NCI-H2171 treated with DMSO at 0.1 percent for 48 hours (cell line): ENCODE measurements around the gene FAHD2A.
A peak's percentile ranks its signal among the peaks of the same experiment; 100 is the strongest.
"Not testable (repeated sequence)": the region's sequence is repeated elsewhere in the genome, so short reads cannot be mapped to it uniquely, and the experiment has no call there.

Experiments used
- DNase-seq: peaks from one replicate; lab custom pipeline; 2025; lab: John Stamatoyannopoulos, UW

The FAHD2A gene, protein sequence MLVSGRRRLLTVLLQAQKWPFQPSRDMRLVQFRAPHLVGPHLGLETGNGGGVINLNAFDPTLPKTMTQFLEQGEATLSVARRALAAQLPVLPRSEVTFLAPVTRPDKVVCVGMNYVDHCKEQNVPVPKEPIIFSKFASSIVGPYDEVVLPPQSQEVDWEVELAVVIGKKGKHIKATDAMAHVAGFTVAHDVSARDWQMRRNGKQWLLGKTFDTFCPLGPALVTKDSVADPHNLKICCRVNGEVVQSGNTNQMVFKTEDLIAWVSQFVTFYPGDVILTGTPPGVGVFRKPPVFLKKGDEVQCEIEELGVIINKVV

DNA sequence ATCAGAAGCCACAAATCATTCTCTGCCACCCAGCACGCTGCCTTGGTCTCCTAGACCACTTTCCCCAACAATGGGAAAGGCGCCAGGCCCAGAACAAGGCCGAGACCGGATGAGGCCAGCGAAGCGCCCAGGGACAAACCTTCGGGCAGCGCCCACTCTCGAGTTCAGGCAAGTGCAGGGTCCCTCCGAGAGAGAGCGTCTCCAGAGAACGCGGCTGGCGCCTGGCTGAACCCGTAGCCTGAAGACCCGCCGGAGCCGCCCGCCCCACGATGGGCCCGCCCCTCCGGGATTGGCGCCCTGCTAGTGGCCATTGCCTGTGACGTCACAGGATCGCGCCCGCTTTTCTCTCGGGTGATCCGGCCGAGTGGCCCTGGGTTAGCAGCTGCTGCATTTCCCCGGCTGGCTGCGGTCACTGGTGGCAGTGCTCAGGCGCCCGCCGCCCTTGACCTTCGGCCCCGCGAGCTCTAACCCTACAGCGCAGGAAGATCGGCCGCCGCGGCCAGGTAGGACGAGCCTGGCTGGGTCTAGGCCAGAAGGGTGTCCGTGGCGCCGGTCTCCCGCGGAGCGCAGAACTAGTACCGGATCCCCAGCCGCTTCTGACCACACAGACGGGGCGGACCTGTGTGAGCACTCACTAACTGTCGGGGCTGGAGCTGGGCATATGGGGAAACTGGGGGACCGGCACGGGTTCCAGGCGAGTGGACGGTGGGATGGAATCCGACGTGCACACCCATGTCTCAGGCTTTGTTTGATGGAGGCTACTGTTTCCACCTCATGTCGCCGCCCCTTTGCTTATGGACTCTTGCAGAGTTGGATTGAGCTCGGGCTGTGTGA lies at the start of gene FAHD2A:
Gene FAHD2A, plus strand, starts transcription at position 339 of the 834 bp plus-strand sequence. CDS start 2,851 bp downstream, outside the sequence.
- peak; percentile 88 for DNase-seq

DNA sequence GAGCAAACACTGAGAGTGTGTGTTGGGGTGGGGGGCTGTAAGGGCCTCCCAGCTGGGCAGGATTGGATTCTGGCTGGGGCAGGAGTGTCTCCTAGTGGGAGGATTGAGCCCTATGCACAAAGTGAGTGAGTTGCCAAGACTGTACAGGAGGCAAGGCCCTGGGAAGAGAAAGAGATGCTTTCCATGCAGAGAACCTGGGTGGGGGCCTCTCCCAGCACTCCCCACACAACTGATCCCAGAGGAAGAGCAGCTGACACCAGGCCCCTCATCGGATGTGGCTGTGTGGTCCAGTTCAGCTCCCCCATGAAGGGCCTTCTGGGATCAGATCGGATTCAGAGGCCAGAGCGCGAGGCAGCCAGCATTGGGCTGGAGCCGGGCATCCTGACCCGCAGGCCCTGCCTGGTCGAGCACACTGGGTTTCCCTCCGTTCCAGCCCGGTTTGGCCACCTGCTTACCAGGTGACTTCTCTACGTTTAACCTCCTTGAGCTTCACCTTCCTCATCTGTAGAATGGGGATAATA lies 49.4 kb upstream of the FAHD2A start:
- no peak for DNase-seq

DNA sequence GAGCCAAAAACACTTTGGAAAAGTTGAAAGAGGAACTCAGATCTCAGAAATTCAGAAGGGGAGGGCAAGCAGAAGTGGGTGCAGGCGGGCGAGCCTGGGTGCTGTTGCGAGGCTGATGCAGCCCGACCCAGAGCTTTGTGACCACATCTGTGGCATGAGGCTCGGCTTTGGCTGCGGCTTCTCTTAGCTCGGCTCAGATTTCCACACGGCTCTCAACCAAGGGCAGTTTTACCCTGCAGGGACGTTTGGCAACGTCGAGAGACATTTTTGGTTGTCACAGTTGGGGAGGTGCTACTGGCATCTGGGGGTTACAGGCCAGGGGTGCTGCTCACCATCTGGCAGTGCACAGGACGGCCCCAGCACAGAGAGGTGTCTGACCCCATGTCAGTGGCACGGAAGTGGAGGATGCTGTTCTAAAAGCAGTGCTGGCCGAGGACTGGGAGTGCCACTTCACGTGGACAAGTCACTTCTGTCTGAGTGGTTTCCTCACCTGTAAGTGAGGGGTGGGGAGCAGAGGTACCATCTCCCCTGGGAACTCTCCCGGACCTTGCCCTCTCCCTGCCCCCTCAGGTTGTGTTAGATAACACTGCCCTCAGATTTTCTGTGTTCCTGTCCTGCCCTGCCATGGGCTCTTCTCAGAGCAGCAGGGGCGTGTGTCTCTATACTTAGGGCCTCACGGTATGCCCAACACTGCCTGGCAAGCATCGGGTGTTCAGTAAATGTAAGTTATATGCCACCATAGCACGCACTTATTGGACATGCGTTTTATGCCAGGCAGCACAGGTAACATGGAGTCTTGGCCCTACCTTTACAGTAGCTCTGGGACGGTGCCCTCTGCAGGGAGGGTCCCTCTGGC lies 48.7 kb upstream of the FAHD2A start:
- no peak for DNase-seq

DNA sequence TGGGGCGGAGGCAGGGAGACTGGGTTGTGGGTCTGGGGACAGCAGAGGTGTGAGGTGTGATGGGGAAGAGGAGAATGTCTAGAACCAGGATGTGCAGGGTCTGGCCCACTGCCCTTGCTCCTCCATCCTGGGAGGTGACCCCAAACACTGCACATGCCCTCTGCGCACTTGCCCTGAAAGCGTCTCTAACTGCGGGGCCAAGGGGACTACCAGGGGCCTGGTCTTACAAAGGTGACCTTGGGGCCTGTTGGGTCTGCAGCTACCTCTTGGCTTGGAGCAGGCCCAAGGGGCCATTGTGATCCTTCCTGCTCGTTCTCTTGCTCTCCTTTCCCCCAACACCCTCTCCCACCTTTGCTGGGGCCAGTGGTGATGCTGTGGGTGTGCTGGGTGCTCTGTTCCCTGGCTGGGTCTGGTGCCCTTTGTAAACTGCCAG lies 48.0 kb upstream of the FAHD2A start:
- no peak for DNase-seq

DNA sequence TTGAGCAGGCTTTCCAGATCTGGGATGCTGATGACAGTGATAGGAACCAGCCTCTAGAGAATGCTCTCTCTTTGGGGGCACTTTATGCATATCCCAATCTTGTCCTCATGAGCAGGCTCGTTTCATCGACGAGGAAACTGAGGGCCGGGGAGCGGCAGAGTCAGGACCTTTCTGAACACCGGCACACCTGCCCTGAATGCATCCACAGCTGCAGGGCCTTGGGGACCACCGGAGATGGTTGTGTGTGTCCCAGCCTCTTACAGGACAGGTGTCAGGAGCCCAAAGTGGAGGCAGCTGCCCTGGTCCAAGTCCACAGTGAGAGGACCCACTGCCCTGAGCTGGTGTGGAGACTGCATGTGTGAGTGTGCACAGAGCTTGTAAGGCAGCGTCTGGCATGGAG lies 47.6 kb upstream of the FAHD2A start:
- DNase-seq = no peak

DNA sequence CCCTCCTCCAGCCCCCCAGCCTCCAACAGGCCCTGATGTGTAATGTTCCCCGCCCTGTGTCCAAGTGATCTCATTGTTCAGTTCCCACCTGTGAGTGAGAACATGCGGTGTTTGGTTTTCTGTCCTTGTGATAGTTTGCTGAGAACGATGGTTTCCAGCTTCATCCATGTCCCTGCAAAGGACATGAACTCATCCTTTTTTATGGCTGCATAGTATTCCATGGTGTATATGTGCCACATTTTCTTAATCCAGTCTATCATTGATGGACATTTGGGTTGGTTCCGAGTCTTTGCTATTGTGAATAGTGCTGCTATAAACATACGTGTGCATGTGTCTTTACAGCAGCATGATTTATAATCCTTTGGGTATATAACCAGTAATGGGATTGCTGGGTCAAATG lies 47.0 kb upstream of the FAHD2A start:
- not testable (repeated sequence) for DNase-seq

DNA sequence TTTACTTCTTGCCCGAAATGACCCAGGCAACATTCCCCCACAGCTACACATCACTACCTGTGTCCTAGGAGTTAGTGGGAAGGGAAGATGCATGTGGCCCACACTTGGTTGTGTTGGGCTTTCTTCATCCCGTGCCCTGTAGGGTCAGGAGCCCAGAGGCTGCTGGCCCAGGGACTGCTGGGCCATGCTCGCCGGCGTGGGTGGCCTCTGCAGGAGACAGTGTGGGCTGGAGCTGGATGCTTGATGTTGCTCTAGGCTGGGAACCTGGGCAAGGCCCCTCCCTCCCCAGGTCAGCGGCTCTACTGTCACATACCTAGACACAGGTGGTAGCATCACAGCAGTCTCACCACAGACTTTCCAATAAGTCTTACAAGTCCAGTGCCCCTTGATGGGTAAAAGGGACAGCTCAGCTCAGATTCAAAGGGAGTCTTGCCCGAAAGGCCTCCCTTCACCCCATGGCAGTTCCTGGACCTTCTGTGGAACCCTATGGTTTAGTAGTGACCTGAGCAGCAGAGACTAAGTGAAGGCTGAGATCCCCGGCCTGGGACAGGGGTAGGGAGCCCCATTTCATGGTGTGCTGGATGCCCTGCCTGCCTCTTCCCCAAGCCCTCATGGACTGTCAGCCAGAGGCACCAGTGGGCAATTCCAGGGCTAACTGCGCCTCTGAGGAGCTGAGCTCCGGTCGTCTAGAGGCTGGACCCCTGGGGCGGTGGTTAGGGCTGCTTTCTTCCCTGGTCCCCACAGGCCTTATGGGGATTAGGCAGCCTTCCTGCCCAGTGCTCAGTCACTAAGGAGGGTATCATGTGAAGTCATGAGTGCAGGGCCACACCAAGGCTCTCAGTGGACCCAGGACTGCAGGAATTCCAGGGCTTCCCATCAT lies 45.4 kb upstream of the FAHD2A start:
- no peak for DNase-seq

DNA sequence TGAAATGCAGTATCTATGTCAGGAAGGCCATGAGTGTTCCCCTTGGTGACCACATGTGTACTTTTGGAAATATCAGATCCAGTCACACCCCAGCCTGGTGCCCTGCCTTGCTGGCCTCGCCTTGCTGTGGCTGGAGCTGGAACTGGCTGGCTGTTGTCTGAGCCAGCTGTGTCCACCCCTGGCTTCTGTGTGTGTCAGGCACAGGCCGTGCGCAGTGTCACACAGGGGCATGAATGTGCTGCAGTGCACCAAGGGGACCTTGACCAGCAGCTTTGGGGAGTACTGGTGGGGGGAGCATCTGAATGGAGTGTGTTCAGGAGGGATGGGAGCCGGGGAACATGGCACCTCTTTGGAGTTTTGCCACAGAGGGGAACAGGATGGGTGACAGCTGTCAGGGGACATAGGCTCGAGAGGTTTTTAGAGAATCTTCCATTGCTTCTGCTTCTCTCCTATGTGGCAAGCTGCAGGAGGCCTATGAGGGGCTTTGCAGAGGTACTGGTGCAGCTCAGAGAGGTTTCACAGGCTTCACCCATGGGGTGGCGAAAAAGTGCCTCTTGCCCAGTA lies 44.7 kb upstream of the FAHD2A start:
- no peak for DNase-seq

DNA sequence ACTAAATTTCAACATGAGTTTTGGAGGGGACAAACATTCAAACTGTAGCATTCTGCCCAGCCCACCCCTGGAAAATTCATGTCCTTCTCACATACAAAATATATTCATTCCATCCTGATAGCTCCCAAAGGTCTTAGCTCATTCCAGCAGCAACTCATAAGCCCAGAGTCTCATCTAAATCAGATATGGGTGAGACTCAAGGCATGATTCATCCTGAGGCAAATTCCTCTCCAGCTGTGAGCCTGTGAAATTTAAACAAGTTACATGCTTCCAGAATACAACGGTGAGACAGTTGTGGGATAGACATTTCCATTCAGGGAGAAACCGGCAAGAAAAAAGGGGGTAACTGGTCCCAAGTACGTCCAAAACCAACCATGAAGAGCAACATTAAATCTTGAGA lies 43.5 kb upstream of the FAHD2A start:
- no peak for DNase-seq

DNA sequence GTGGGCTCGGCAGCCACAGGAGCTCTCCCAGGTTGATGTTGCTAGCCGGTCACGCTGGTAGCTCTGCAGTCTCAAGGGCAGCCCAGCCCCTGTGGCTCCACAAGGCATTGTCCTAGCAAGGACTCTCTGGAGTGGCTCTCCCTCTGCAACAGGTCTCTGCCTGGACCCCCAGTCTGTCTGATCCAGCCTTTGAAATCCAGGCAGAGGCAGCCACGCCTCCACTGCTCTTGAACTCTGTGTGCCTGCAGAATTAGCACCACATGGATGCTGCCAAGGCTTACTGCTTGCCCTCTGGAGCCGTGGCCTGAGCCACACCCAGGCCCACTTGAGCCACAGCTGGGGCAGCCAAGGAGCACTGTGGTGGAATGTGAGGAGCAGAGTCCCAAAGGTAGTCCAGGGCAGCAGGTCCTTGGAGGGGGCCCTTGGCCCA lies 43.0 kb upstream of the FAHD2A start:
- no peak for DNase-seq

DNA sequence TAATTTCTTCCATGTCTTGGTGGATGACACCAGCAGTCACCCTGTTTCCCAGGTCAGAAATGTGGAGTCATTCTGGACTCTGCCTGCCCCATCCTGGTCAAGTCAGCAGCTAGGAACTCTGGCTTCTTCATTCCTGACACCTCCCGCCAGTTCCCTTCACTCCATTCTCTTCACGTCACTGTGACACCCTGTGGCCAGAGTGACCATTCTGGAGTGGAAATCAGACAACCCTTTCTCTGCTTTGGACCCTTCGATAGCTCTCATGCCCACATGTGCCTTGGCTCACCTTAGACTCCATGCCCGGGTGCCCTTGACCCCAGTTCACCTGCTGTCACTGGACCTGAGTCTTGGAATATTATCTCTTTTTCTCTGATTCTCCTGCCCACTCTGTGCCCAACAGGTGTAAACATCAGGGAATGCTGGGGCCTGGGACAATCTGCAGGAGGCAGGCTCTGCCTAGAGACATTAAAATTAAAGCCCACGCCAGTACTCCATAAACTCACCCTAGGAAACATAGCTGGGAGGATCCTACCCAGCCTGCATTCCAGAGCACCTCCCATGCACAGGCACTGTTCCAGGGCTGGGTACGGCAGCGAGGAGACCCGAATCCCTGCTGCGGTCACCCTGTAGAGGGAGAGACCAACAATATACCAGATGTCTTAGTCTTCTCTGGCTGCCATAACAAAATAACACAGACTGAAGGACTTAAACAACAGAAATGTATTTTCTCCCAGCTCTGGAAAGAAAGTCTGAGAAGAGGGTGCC lies 41.1 kb upstream of the FAHD2A start:
- no peak for DNase-seq

DNA sequence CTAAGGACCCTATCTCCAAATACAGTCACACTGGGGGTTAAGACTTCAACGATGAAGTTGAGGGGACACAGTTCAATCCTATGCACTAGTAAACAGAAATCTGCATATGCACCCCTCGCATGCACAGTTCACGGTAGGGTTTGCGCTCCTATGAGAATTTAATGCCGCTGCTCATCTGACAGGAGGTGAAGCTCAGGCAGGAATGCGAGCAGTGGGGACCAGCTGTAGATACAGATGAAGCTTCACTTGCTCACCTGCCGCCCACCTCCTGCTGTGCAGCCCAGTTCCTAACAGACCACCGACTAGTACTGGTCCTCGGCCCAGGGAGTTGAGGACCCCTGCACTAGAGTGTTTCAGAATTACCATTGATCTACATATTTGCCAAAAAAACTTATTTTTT lies 40.0 kb upstream of the FAHD2A start:
- no peak for DNase-seq

DNA sequence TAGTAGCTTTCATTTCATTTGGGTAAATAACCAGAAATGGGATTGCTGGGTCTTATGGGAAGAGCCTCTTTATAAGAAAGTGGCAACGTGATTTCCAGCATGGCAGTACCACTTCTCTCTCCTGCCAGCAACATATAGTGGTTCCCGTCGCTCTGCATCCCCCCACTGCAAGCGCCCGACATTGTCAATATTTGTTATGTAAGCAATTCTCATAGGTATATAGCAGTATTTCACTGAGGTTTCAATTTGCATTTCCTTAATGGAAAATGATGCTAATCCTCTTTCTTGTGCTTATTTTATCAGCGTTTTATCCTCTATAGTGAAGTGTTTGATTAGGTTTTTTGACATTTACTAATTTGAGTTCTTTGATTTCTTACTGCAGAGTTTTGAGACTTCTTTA lies 36.0 kb upstream of the FAHD2A start:
- DNase-seq = no peak

DNA sequence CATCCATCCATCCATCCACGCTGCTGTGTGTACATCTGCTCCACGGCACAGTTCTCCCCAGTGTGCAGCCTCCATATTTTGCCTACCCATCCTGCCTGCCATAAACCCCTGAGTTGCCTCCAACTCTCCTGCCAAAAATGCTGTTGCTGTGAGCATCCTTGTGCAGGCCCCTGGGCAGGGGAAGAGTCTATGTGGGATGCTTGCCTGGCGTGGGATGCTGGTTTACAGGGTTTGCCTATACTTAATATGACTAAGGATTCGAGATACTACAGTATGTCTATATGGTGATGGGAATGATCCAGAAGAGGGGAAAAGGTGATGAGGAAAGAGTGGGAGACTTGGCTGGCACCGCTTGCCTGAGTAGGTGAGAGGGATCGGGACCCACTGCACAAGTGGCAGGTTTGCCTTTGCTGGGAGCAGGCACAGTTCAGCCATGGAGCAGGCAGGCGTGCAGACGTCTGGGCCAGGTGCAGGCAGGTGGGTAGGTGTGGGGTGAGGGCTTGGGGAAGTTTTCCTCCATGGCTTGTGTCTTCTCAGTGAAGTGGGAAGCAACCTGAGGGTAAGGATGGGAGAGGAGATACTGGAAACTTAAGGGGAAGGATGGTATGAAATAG lies 30.2 kb upstream of the FAHD2A start:
- DNase-seq = no peak

DNA sequence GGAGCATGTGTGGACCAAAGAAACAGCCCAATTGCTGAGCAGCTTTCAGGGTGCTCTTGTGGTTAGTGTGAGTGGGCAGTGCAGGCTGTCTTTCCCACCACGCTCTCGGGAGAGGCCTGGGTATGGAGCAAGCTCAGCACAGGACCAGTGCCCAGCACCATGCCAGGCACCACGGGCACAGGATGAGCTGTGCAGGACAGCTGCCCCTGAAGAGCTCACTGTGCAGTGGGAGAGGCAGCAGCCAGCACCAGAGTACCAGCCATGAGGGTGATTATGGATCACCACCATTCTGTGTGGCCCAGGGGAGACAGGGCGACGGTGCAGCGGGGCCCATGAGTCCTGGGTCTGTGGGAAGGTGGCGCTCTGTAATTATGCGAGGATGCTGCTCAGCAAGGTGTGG lies 29.7 kb upstream of the FAHD2A start:
- DNase-seq = no peak

DNA sequence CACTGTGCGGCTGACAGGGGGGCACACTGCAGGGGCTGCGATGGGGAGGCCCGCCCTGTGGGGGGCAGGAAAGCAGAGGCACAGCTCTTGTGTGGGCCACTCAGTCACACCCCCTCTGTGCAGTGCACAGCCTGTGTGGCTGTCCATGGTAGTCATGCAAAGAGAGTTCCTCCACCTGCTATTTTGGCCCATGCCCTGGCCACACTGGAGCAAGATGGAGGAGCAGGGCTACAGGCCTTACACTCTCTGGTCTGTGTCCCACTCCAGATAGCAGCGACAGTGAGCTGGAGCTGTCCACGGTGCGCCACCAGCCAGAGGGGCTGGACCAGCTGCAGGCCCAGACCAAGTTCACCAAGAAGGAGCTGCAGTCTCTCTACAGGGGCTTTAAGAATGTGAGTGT lies 28.5 kb upstream of the FAHD2A start:
- DNase-seq = no peak

DNA sequence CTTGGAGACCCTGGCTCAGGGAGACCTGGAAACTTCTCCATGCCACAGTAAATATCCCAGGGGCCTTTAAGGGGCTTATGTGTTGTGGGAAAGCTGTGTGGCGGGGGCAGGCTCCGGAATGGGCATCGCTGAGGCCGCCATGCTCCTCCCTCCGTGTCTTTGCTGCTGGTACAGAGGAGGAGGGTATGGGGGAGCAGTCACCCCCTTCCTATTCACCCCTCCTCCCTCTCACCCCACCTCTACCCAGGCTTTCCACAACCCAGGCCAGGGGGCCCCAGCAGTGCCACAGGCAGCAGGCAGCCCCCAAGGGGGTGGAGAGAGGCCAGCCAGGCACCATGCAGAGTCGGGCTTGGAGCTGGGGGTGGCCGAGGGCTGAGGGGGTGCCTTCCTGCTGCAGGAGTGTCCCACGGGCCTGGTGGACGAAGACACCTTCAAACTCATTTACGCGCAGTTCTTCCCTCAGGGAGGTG lies 28.0 kb upstream of the FAHD2A start:
- DNase-seq = no peak

DNA sequence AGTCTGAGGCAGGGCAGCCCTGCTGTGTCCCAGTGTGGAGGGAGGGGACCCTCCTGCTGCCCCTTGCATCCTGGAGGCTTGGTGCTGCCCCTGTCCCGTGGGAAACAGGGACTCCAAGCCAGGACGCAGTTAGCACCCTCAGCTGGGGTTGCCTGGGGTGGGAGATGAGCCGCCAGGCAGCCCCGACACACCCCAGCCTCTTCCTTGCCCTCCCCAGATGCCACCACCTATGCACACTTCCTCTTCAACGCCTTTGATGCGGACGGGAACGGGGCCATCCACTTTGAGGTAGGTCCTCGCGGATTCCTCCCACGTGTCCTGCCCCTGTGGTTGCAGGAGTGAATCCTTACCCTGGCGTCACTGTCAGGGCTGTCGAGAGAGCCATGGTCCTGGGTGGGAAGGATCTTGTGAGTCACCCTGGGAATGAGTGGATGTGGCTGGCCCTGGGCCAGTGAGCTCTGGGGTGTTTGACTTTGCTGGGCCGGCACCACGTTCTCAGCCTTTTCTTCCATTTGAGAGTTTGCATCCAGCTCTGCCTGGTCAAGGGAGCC lies 27.5 kb upstream of the FAHD2A start:
- no peak for DNase-seq

DNA sequence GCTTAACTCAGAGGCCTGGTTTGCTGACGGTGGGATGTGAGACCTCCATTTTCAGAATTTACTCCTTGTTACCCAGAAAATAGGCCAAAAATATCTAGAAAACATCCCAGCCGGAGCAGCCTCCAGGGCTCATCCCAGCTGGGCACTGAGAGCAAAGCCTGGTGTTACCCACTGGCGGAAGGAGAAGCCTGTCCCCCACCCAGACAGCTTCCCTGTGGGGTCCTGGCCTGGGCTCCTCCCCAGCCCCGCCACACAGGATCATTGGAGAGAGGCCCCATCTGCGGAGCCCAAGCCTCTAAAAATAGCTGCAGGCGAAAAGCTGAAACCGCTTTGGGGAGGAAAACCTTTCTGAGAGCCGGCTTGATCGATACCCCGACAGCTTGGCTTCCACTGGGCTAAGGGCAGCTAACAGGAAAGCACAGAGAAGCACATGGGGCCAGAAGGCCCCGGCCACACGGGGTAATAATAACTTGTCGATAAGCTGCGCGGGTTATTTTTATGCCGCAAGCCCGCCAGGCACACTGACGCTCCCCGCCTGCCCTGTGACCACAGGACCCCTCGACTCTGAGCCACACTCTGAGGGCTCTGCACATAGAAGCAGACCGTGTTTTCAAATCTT lies 26.9 kb upstream of the FAHD2A start:
- no peak for DNase-seq
